HG02588 (cell line): Measurements from ENCODE around the gene DLGAP1.

ENCODE experiments used
- ATAC-seq: cut with Tn5 transposase; IDR thresholded peaks from one replicate; pipeline ENCODE4 v1.9.1; 2021; ENCODE audit warnings: mild to moderate bottlenecking, moderate library complexity; ENCODE audit not compliant: unreplicated experiment

Gene DLGAP1

GRCh38 chr18:3450012-3450798, 1004.9 kb downstream of the DLGAP1 start, which contains the start of gene TGIF1:
Gene TGIF1, plus strand, starts transcription at chr18:3450172. Its CDS starts 318 bp downstream, at chr18:3450490.
- ATAC-seq: no peak

GRCh38 chr18:3449512-3450011, 1005.5 kb downstream of the DLGAP1 start:
- ATAC-seq: peak; percentile 1

GRCh38 chr18:3448838-3449511, 1006.1 kb downstream of the DLGAP1 start:
- ATAC-seq: peak; percentile 43

- ATAC-seq: peak; percentile 65
Measured at GRCh38 chr18:3447895-3448837, 1006.9 kb downstream of the DLGAP1 start.

- ATAC-seq: no peak
Measured at GRCh38 chr18:3447068-3447894, 1007.8 kb downstream of the DLGAP1 start.
